Measurements from ENCODE around the gene DNAH5.

DNA sequence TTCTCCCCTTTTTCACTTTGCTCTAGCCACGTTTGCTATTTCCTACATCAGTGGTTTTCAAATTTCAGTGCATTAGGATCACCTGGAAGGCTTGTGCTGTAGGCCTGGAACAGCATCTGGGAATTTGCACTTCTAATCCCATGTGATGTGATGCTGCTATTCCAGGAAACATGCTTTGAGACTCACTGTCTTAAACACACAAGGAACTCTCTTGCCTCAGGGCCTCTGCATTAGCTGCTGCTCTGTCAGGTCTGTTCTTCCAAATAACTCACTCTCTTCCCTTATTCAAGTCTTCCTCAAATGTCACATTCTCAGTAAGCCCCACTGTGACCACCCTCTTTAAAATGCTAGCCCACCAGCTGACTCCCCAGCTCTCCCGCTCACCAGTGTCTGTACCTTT, 204.0 kb downstream of the DNAH5 start:
- TF ChIP-seq POLR2A (IDR thresholded peaks at IDR 0.05) = no peak
- TF ChIP-seq, protein P1, sequence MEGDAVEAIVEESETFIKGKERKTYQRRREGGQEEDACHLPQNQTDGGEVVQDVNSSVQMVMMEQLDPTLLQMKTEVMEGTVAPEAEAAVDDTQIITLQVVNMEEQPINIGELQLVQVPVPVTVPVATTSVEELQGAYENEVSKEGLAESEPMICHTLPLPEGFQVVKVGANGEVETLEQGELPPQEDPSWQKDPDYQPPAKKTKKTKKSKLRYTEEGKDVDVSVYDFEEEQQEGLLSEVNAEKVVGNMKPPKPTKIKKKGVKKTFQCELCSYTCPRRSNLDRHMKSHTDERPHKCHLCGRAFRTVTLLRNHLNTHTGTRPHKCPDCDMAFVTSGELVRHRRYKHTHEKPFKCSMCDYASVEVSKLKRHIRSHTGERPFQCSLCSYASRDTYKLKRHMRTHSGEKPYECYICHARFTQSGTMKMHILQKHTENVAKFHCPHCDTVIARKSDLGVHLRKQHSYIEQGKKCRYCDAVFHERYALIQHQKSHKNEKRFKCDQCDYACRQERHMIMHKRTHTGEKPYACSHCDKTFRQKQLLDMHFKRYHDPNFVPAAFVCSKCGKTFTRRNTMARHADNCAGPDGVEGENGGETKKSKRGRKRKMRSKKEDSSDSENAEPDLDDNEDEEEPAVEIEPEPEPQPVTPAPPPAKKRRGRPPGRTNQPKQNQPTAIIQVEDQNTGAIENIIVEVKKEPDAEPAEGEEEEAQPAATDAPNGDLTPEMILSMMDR (IDR thresholded peaks at IDR 0.05) = no peak

Data from lower leg skin (tissue), 3 donors.